Gastroesophageal sphincter (tissue), 3 donors: ENCODE results near the gene NKX1-2.

Experiments used
- POLR2A ChIP-seq, 2 donors: fragments of 450-650 bp; IDR thresholded peaks; one replicate each; pipeline ENCODE4 v1.6.1; 2017; ENCODE audit warnings: antibody characterized with exemption in 2 of 2, mild to moderate bottlenecking in 2 of 2, moderate library complexity in 1 of 2
- POLR2AphosphoS5 ChIP-seq: sonication (generic); formaldehyde crosslinking; IDR thresholded peaks from one replicate; pipeline ENCODE4 v1.6.1; 2017; ENCODE audit warnings: antibody characterized with exemption
- TF ChIP-seq, protein P1 (sequence below), 4 experiments: fragments of 200-600 bp in 2 of 4; fragments of 450-650 bp in 2 of 4; sonication (generic) in 1 of 4; IDR thresholded peaks; one replicate each; pipeline ENCODE4 v1.5.1; 2017 to 2019; ENCODE audit warnings: antibody characterized with exemption in 4 of 4, mild to moderate bottlenecking in 2 of 4, moderate library complexity in 2 of 4

DNA sequence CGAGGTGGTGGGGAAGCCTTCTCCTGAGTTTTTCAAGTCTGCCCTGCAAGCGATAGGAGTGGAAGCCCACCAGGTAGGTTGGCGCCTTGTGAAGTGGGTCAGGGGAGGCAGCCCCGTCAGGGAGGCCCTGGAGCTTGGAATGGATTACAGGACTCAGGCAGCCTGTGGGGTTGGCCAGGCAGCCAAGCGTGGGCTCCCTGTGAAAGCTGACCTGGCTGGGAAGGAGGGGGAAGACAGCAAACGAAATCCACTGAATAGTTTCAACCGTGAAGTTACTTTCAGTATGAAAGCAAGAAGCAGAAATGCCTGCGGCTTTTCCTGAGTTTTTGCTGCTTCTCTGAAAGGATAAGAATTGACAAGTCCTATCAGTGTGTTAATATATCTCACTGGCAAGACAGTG lies 48.2 kb upstream of the NKX1-2 start:
- TF ChIP-seq POLR2A (IDR thresholded peaks at IDR 0.05) (no peak), POLR2AphosphoS5 (no peak)
- TF ChIP-seq, protein P1, sequence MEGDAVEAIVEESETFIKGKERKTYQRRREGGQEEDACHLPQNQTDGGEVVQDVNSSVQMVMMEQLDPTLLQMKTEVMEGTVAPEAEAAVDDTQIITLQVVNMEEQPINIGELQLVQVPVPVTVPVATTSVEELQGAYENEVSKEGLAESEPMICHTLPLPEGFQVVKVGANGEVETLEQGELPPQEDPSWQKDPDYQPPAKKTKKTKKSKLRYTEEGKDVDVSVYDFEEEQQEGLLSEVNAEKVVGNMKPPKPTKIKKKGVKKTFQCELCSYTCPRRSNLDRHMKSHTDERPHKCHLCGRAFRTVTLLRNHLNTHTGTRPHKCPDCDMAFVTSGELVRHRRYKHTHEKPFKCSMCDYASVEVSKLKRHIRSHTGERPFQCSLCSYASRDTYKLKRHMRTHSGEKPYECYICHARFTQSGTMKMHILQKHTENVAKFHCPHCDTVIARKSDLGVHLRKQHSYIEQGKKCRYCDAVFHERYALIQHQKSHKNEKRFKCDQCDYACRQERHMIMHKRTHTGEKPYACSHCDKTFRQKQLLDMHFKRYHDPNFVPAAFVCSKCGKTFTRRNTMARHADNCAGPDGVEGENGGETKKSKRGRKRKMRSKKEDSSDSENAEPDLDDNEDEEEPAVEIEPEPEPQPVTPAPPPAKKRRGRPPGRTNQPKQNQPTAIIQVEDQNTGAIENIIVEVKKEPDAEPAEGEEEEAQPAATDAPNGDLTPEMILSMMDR (IDR thresholded peaks at IDR 0.05), result no peak
